Transverse colon (tissue), 4 donors: ENCODE results near the gene ITGA1. TPM values are rescaled to one million over a fixed set of nuclear protein-coding genes. Genes with fewer than 3 reads are reported as not detected.

Source experiments
- DNase-seq: peaks from one replicate; pipeline ENCODE4 v3.0.0-alpha.2; 2019
- H3K27ac ChIP-seq, 4 donors: fragments of 200-600 bp; sonication (generic); 2 replicates each; pipeline ENCODE4 v1.5.1; 2016 to 2018; ENCODE audit warnings: inconsistent platforms in 4 of 4
- H3K27me3 ChIP-seq: fragments of 200-600 bp; sonication (generic); 2 replicates; pipeline ENCODE4 v1.5.1; 2017; ENCODE audit warnings: inconsistent platforms
- H3K36me3 ChIP-seq, 4 donors: fragments of 200-600 bp; sonication (generic); 2 replicates each; pipeline ENCODE4 v1.5.1; 2017 to 2019; ENCODE audit warnings: inconsistent platforms in 4 of 4
- H3K4me1 ChIP-seq, 4 donors: fragments of 200-600 bp; sonication (generic); 2 replicates each; pipeline ENCODE4 v1.5.1; 2017 to 2020; ENCODE audit warnings: inconsistent platforms in 4 of 4
- H3K4me3 ChIP-seq, 4 donors: fragments of 200-600 bp; sonication (generic); 1 replicate in 1 of 4; 2 replicates in 3 of 4; pipeline versions ENCODE4 v1.5.1 to v1.6.1; 2017 to 2019; ENCODE audit warnings: inconsistent platforms in 4 of 4
- H3K9me3 ChIP-seq, 2 donors: fragments of 200-600 bp; sonication (generic); 2 replicates each; pipeline ENCODE4 v1.5.1; 2017 to 2019; ENCODE audit warnings: inconsistent platforms in 2 of 2
- CTCF ChIP-seq, 5 experiments: fragments of 200-600 bp in 3 of 5; fragments of 450-650 bp in 2 of 5; sonication (generic) in 3 of 5; IDR thresholded peaks; 1 replicate in 2 of 5; 2 replicates in 3 of 5; pipeline ENCODE4 v1.5.1; 2016 to 2017; ENCODE audit warnings: antibody characterized with exemption in 5 of 5, inconsistent platforms in 3 of 5, mild to moderate bottlenecking in 2 of 5, moderate library complexity in 1 of 5
- EP300 ChIP-seq: sonication (generic); formaldehyde crosslinking; IDR thresholded peaks from one replicate; pipeline ENCODE4 v1.6.1; 2017; ENCODE audit warnings: antibody characterized with exemption, low read depth
- POLR2A ChIP-seq: fragments of 450-650 bp; IDR thresholded peaks from one replicate; pipeline ENCODE4 v1.6.1; 2016; ENCODE audit warnings: antibody characterized with exemption, mild to moderate bottlenecking, moderate library complexity
- POLR2AphosphoS5 ChIP-seq, 3 donors: sonication (generic); formaldehyde crosslinking; IDR thresholded peaks; one replicate each; pipeline ENCODE4 v1.6.1; 2016; ENCODE audit warnings: antibody characterized with exemption in 3 of 3
- WGBS, 2 donors: methylation state at CpG; one replicate each; pipeline ENCODE4 v1.1.5; 2018; ENCODE audit warnings: low coverage in 1 of 2; 5-methylcytosine and 5-hydroxymethylcytosine counted together
- in situ Hi-C, 4 donors: fragments of 200-750 bp; cut with MboI; loops; one replicate each; pipeline versions ENCODE4 v1.15.0 to v1.15.1; 2017; ENCODE audit warnings: low sequenced_read_pairs in 3 of 4, low pct_ligation_motif_present in 1 of 4, low pct_unique_long_range_greater_than_20kb in 1 of 4
- intact Hi-C: fragments of 100-400 bp; cut with DNase I; formaldehyde crosslinking; loops from one replicate; pipeline ENCODE4 v1.15.1; 2023; ENCODE audit warnings: low total_unique reads
- total RNA-seq, 4 donors: library from RNA; depleted of rRNA; stranded (reverse); fragments of >200 nt; gene quantifications; one replicate each; pipeline ENCODE4 v1.1.0, GENCODE V29; 2016

ITGA1 gene
- total RNA-seq, 4 donors from 2014 or later = 42.6 to 83.2 (median 48.0) TPM

- no peak for DNase-seq
- Histone ChIP-seq H3K27me3 (no peaks in the 10 kb centered on the region), H3K9me3 (no peaks in the 10 kb centered on the region), H3K4me1 (peaks cover 0 to 21% (median 3%) of the 10 kb centered on the region in 4 donors), H3K4me3 (no peak overlapping the region), H3K36me3 (no peaks in the 10 kb centered on the region), H3K27ac (peak overlapping the region in 3 of 4 donors; percentile 9 to 20 (median 20))
- in situ Hi-C loops = no loop called here
- TF ChIP-seq EP300 (no peak), POLR2A (no peak), CTCF (IDR thresholded peaks at IDR 0.05) (no peak), POLR2AphosphoS5 (IDR thresholded peaks at IDR 0.05) (no peak)
- WGBS, 2 donors = 81 to 85% methylated on average over 3 of the region's 3 CpGs
- intact Hi-C loops = no loop called here
Measured at GRCh38 chr5:52856564-52856963, 68.8 kb downstream of the ITGA1 start.

- TF ChIP-seq POLR2AphosphoS5 (IDR thresholded peaks at IDR 0.05) = peak in 1 of 3 donors; percentile 34
- TF ChIP-seq POLR2A = no peak
- no peak for TF ChIP-seq EP300
- TF ChIP-seq CTCF (IDR thresholded peaks at IDR 0.05) = no peak
- H3K36me3 ChIP-seq = no peaks in the 10 kb centered on the region
- in situ Hi-C loops (no loop called here), intact Hi-C loops (no loop called here)
- H3K9me3 ChIP-seq = no peaks in the 10 kb centered on the region
- no peaks in the 10 kb centered on the region for H3K27me3 ChIP-seq
- peaks cover 0 to 19% (median 1%) of the 10 kb centered on the region in 4 donors for H3K4me1 ChIP-seq
- peak overlapping the region; percentile 6 to 42 (median 16) for H3K27ac ChIP-seq
- no peak overlapping the region for H3K4me3 ChIP-seq
- whole genome bisulfite sequencing, 2 donors = 68 to 71% methylated on average over 2 of the region's 2 CpGs
- no peak for DNase-seq
Measured at GRCh38 chr5:52859628-52860027, 71.9 kb downstream of the ITGA1 start.

- H3K36me3 ChIP-seq = no peaks in the 10 kb centered on the region
- intact Hi-C loops (no loop called here), in situ Hi-C loops (no loop called here)
- no peak overlapping the region for H3K4me3 ChIP-seq
- WGBS, 2 donors = 82 to 95% methylated on average over 4 to 5 of the region's 5 CpGs
- TF ChIP-seq EP300 (no peak), POLR2AphosphoS5 (IDR thresholded peaks at IDR 0.05) (no peak), POLR2A (no peak), CTCF (IDR thresholded peaks at IDR 0.05) (no peak)
- no peaks in the 10 kb centered on the region for H3K27me3 ChIP-seq
- DNase-seq = no peak
- H3K4me1 ChIP-seq = peaks cover 0 to 27% (median 1%) of the 10 kb centered on the region in 4 donors
- H3K9me3 ChIP-seq = no peaks in the 10 kb centered on the region
- no peak overlapping the region for H3K27ac ChIP-seq
Measured at GRCh38 chr5:52861368-52861767, 73.7 kb downstream of the ITGA1 start.

- 74 to 81% methylated on average over 2 of the region's 2 CpGs for whole genome bisulfite sequencing, 2 donors
- no peak for TF ChIP-seq POLR2A
- no peak for TF ChIP-seq CTCF (IDR thresholded peaks at IDR 0.05)
- TF ChIP-seq EP300 = no peak
- no peak for TF ChIP-seq POLR2AphosphoS5 (IDR thresholded peaks at IDR 0.05)
- no peak overlapping the region for H3K4me3 ChIP-seq
- intact Hi-C loops (no loop called here), in situ Hi-C loops (no loop called here)
- no peaks in the 10 kb centered on the region for H3K27me3 ChIP-seq
- peaks cover 0 to 27% (median 1%) of the 10 kb centered on the region in 4 donors for H3K4me1 ChIP-seq
- peak overlapping the region; percentile 65 to 68 (median 66) for H3K27ac ChIP-seq
- no peak for DNase-seq
- H3K36me3 ChIP-seq = no peaks in the 10 kb centered on the region
- no peaks in the 10 kb centered on the region for H3K9me3 ChIP-seq
Measured at GRCh38 chr5:52863715-52864290, 76.1 kb downstream of the ITGA1 start.
